ENCODE data around the gene ELL. TPM values are rescaled to one million over a fixed set of nuclear protein-coding genes. Genes with fewer than 3 reads are reported as not detected.
A peak's percentile ranks its signal among the peaks of the same experiment; 100 is the strongest.
"Not testable (repeated sequence)": the region's sequence is repeated elsewhere in the genome, so short reads cannot be mapped to it uniquely, and the experiment has no call there.

ELL gene
- polyA plus RNA-seq, 1 donor = 8.4 TPM

- no peak for DNase-seq
These were observed 97.6 kb downstream of the ELL start for GRCh38 chr19:18424122-18424889.

- no peak for DNase-seq
These were observed 98.4 kb downstream of the ELL start for GRCh38 chr19:18423258-18424020.

GRCh38 chr19:18422530-18423191 lies 99.2 kb downstream of the ELL start:
- no peak for DNase-seq

GRCh38 chr19:18421371-18421959 lies 100.4 kb downstream of the ELL start:
- DNase-seq = no peak

- DNase-seq = no peak
These were observed 100.9 kb downstream of the ELL start for GRCh38 chr19:18420930-18421329.

- no peak for DNase-seq
These were observed 102.0 kb downstream of the ELL start for GRCh38 chr19:18419699-18420460.

- peak; percentile 79 for DNase-seq
These were observed 102.6 kb downstream of the ELL start, which contains the start of gene SSBP4 for GRCh38 chr19:18419195-18419698. Gene SSBP4, plus strand, starts transcription at chr19:18419398. Its CDS starts 251 bp downstream, at chr19:18419649.

GRCh38 chr19:18418483-18419194 lies 103.2 kb downstream of the ELL start:
- DNase-seq = no peak

GRCh38 chr19:18418029-18418482 lies 103.8 kb downstream of the ELL start:
- no peak for DNase-seq

- DNase-seq = peak; percentile 83
These were observed 104.4 kb downstream of the ELL start for GRCh38 chr19:18417250-18418028.

- DNase-seq = peak; percentile 92
These were observed 105.1 kb downstream of the ELL start for GRCh38 chr19:18416778-18417249.

- peak; percentile 84 for DNase-seq
These were observed 106.5 kb downstream of the ELL start for GRCh38 chr19:18415178-18415867.

GRCh38 chr19:18414504-18415177 lies 107.2 kb downstream of the ELL start:
- DNase-seq = no peak

- DNase-seq = no peak
These were observed 109.1 kb downstream of the ELL start for GRCh38 chr19:18412610-18413239.

- DNase-seq = no peak
These were observed 113.8 kb downstream of the ELL start for GRCh38 chr19:18408053-18408476.

GRCh38 chr19:18406749-18407148 lies 115.1 kb downstream of the ELL start:
- DNase-seq = no peak

- DNase-seq = not testable (repeated sequence)
These were observed 116.1 kb downstream of the ELL start for GRCh38 chr19:18405754-18406153.
